Liver (tissue), 3 donors: Measurements from ENCODE around the gene COX18.

Experiments used
- ATF3 ChIP-seq: IDR thresholded peaks from 2 replicates; pipeline ENCODE4 v1.6.1; 2016; ENCODE audit warnings: antibody characterized with exemption
- CTCF ChIP-seq: fragments of 150-350 bp; IDR thresholded peaks from 2 replicates; pipeline ENCODE4 v1.5.1; 2017; ENCODE audit warnings: improper control_type of control experiment, low read depth, low read length; ENCODE audit not compliant: missing input control
- EGR1 ChIP-seq, 2 donors: IDR thresholded peaks; 2 replicates each; pipeline ENCODE4 v1.6.1; 2016 to 2018; ENCODE audit warnings: antibody characterized with exemption in 2 of 2, low read depth in 2 of 2
- JUND ChIP-seq, 2 donors: IDR thresholded peaks; 2 replicates each; pipeline ENCODE4 v1.6.1; 2016; ENCODE audit warnings: antibody characterized with exemption in 2 of 2
- RAD21 ChIP-seq, 2 donors: IDR thresholded peaks; 2 replicates each; pipeline ENCODE4 v1.6.1; 2016; ENCODE audit warnings: antibody characterized with exemption in 2 of 2, mild to moderate bottlenecking in 2 of 2
- REST ChIP-seq: IDR thresholded peaks from 2 replicates; pipeline ENCODE4 v1.6.1; 2016; ENCODE audit warnings: antibody characterized with exemption, mild to moderate bottlenecking
- SP1 ChIP-seq: IDR thresholded peaks from 2 replicates; pipeline ENCODE4 v1.6.1; 2018; ENCODE audit warnings: antibody characterized with exemption, mild to moderate bottlenecking
- ZBTB33 ChIP-seq: IDR thresholded peaks from 2 replicates; pipeline ENCODE4 v1.6.1; 2016; ENCODE audit warnings: antibody characterized with exemption
- donor health status: healthy.
- donor health status: healthy.

DNA sequence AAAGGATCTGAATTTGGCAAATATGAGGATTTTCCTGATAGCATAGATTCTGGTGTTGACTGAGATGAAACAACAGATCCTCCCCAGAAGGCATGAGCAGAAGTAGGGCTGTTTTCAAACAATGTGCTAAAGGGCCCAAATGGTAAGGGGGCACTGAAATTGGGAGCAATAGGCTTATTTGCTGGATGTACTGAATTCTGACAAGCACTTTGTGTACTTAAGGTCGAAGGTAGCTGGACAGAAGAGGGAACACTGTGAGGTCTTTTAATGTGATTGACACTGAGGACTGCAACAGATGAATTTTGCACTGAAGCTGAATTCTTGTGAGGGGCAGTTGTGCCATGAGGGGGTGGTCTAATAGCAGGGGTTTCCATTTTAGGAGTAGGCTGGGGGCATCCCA lies 21.2 kb upstream of the COX18 start:
- TF ChIP-seq CTCF (no peak), ATF3 (no peak), REST (no peak), SP1 (no peak), EGR1 (IDR thresholded peaks at IDR 0.05; ENCODE audit: low read depth in 2 of 2) (no peak), RAD21 (IDR thresholded peaks at IDR 0.05) (no peak), JUND (IDR thresholded peaks at IDR 0.05) (no peak), ZBTB33 (no peak)
